ENCODE measurements around the gene BEAN1. TPM values are rescaled to one million over a fixed set of nuclear protein-coding genes. Genes with fewer than 3 reads are reported as not detected.

The BEAN1 gene
- total RNA-seq, 1 donor from 2014 or later = 1.2 TPM

DNA sequence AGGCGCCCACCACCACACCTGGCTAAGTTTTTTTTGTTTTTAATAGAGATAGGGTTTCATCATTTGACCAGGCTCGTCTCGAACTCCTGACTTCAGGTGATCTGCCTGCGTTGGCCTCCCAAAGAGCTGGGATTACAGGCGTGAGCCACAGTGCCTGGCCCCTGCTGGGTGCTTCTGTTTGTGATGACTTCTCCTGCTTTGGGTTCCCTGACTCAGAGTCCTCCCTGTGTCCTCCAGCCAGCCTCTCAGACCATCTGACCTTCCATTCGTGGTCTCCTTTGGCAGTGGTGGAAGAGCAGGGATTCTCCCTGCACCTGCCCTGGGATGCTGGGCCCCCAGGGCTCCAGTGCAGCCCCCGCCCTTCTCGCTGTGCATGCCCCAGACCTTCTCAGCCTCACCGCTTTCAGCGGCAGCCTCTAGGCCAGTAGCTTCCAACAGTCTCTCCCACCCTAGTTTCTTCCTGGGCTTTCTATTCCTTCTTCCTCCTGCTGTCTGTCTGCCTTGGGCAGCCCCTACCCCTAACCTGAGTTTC is 13.2 kb downstream of the BEAN1 start:
- no peak overlapping the region for H3K9ac ChIP-seq (ENCODE audit: low read length)
- no peak overlapping the region for H3K4me2 ChIP-seq (ENCODE audit: low read length)
- no peak overlapping the region for H2AFZ ChIP-seq (ENCODE audit: low read depth, low read length)
- TF ChIP-seq, protein P1, sequence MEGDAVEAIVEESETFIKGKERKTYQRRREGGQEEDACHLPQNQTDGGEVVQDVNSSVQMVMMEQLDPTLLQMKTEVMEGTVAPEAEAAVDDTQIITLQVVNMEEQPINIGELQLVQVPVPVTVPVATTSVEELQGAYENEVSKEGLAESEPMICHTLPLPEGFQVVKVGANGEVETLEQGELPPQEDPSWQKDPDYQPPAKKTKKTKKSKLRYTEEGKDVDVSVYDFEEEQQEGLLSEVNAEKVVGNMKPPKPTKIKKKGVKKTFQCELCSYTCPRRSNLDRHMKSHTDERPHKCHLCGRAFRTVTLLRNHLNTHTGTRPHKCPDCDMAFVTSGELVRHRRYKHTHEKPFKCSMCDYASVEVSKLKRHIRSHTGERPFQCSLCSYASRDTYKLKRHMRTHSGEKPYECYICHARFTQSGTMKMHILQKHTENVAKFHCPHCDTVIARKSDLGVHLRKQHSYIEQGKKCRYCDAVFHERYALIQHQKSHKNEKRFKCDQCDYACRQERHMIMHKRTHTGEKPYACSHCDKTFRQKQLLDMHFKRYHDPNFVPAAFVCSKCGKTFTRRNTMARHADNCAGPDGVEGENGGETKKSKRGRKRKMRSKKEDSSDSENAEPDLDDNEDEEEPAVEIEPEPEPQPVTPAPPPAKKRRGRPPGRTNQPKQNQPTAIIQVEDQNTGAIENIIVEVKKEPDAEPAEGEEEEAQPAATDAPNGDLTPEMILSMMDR (IDR thresholded peaks at IDR 0.05; ENCODE audit: insufficient read depth, low read depth, low read length) = no peak
- no peak for TF ChIP-seq EZH2 (IDR thresholded peaks at IDR 0.05; ENCODE audit: insufficient read depth, low read length)
- DNase-seq (ENCODE audit: low read depth) (no peak), FAIRE-seq (no peak)
- no peaks in the 10 kb centered on the region for H3K79me2 ChIP-seq (ENCODE audit: insufficient read depth, low read length)
- no peak overlapping the region for H3K27ac ChIP-seq (ENCODE audit: low read depth, low read length)
- peaks cover 9% of the 10 kb centered on the region for H3K27me3 ChIP-seq (ENCODE audit: insufficient read depth, low read length)
- Mint-ChIP-seq H3K36me3 (ENCODE audit: low read depth, unreplicated experiment) (no peaks in the 10 kb centered on the region), H3K27ac (ENCODE audit: unreplicated experiment) (no peak overlapping the region), H3K4me3 (ENCODE audit: unreplicated experiment) (no peak overlapping the region), H3K4me1 (ENCODE audit: low read depth, unreplicated experiment) (no peaks in the 10 kb centered on the region), H3K9me3 (ENCODE audit: unreplicated experiment) (peaks cover 3% of the 10 kb centered on the region), H3K27me3 (ENCODE audit: low read depth, unreplicated experiment) (peaks cover 66% of the 10 kb centered on the region)
- peaks cover 3% of the 10 kb centered on the region for H3K4me1 ChIP-seq (ENCODE audit: insufficient read depth, low read length)
- H3K9me3 ChIP-seq (ENCODE audit: insufficient read depth, low read depth, low read length) = no peaks in the 10 kb centered on the region
- no peak overlapping the region for H3K4me3 ChIP-seq (ENCODE audit: insufficient read depth, low read depth, low read length)
- H4K20me1 ChIP-seq (ENCODE audit: insufficient read depth, low read length) = no peaks in the 10 kb centered on the region
- H3K36me3 ChIP-seq (ENCODE audit: insufficient read depth, low read length) = no peaks in the 10 kb centered on the region

DNA sequence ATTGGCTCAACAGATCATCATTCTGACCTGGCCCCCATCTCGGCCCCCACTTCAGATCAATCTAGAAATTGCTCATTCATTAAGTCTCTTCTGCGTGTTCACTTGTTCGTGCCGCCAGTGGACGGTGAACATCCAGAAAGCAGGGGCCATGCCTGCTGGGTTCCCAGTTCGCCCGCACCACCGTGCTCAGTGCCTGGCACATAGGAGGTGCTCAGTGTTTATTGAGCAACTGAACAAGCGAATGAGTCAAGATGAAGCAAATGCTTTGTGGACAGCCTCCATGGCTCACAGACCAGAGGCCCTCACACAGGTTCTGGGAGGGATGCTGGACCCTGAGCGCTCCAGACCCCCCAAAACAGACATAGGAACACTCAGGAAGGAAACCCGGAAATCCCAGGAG is 13.9 kb downstream of the BEAN1 start:
- H3K9me3 ChIP-seq (ENCODE audit: insufficient read depth, low read depth, low read length) = no peaks in the 10 kb centered on the region
- H3K27me3 Mint-ChIP-seq (ENCODE audit: low read depth, unreplicated experiment) = peaks cover 72% of the 10 kb centered on the region
- peaks cover 3% of the 10 kb centered on the region for H3K9me3 Mint-ChIP-seq (ENCODE audit: unreplicated experiment)
- no peaks in the 10 kb centered on the region for H3K36me3 Mint-ChIP-seq (ENCODE audit: low read depth, unreplicated experiment)
- DNase-seq (ENCODE audit: low read depth) (no peak), FAIRE-seq (no peak)
- TF ChIP-seq EZH2 (IDR thresholded peaks at IDR 0.05; ENCODE audit: insufficient read depth, low read length) = no peak
- TF ChIP-seq, protein P1 (IDR thresholded peaks at IDR 0.05; ENCODE audit: insufficient read depth, low read depth, low read length) = no peak
- H3K27ac Mint-ChIP-seq (ENCODE audit: unreplicated experiment) = no peak overlapping the region
- H4K20me1 ChIP-seq (ENCODE audit: insufficient read depth, low read length) = no peaks in the 10 kb centered on the region
- H3K4me3 ChIP-seq (ENCODE audit: insufficient read depth, low read depth, low read length) = no peak overlapping the region
- H3K27ac ChIP-seq (ENCODE audit: low read depth, low read length) = no peak overlapping the region
- no peak overlapping the region for H3K9ac ChIP-seq (ENCODE audit: low read length)
- H3K4me3 Mint-ChIP-seq (ENCODE audit: unreplicated experiment) = no peak overlapping the region
- no peaks in the 10 kb centered on the region for H3K36me3 ChIP-seq (ENCODE audit: insufficient read depth, low read length)
- H3K4me1 ChIP-seq (ENCODE audit: insufficient read depth, low read length) = peaks cover 3% of the 10 kb centered on the region
- H3K27me3 ChIP-seq (ENCODE audit: insufficient read depth, low read length) = peaks cover 9% of the 10 kb centered on the region
- H3K4me1 Mint-ChIP-seq (ENCODE audit: low read depth, unreplicated experiment) = no peaks in the 10 kb centered on the region
- no peak overlapping the region for H2AFZ ChIP-seq (ENCODE audit: low read depth, low read length)
- no peaks in the 10 kb centered on the region for H3K79me2 ChIP-seq (ENCODE audit: insufficient read depth, low read length)
- H3K4me2 ChIP-seq (ENCODE audit: low read length) = no peak overlapping the region

DNA sequence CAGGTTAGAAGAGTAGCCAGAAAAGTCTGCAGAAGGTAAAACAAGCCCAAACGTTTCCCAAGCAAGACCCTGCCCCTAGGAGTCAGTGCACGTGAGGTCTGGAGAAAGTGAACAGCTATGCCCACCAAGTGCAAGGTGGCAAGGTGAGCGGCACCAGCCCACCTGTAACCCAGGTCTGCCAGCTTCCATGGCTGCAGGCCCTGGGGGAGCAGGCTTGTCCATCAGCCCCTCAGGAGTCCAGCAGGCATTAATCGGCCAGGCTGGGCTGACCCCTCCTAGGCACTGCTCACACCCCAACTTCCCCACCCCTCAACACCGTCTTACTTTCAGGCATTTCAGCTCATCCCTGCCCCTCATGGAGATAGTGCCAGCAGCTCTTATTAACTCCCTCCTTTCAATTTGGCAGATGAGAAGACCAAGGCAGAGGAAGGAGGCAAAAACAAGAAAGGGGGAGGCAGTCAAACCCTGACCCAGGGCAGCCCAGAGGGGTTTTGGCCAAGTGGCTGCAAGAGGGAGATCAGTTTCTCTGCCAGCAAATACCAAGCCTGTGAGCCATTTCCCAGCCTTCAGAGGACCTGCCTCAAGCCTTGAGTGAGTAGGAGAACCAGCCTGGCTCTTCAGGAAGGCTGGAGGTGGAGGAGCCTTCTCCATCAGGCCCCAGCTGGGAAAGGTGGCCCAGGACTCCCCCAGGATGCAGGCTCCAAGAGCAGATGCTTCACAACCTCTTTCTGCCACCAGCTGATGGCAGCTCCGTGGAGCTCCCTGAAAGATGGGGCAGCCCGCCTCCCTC is 14.7 kb downstream of the BEAN1 start:
- no peak for FAIRE-seq

More for the DNA sequence above, 14.7 kb downstream of the BEAN1 start:
- no peaks in the 10 kb centered on the region for H3K9me3 ChIP-seq (ENCODE audit: insufficient read depth, low read depth, low read length)
- no peak overlapping the region for H3K4me3 Mint-ChIP-seq (ENCODE audit: unreplicated experiment)
- no peaks in the 10 kb centered on the region for H3K4me1 Mint-ChIP-seq (ENCODE audit: low read depth, unreplicated experiment)
- H3K9me3 Mint-ChIP-seq (ENCODE audit: unreplicated experiment) = peaks cover 3% of the 10 kb centered on the region
- no peak overlapping the region for H3K4me2 ChIP-seq (ENCODE audit: low read length)
- no peaks in the 10 kb centered on the region for H4K20me1 ChIP-seq (ENCODE audit: insufficient read depth, low read length)
- H3K27me3 Mint-ChIP-seq (ENCODE audit: low read depth, unreplicated experiment) = peaks cover 80% of the 10 kb centered on the region
- H3K36me3 Mint-ChIP-seq (ENCODE audit: low read depth, unreplicated experiment) = no peaks in the 10 kb centered on the region
- no peak for TF ChIP-seq EZH2 (IDR thresholded peaks at IDR 0.05; ENCODE audit: insufficient read depth, low read length)
- TF ChIP-seq, protein P1 (IDR thresholded peaks at IDR 0.05; ENCODE audit: insufficient read depth, low read depth, low read length) = no peak
- H3K4me1 ChIP-seq (ENCODE audit: insufficient read depth, low read length) = peaks cover 3% of the 10 kb centered on the region
- H2AFZ ChIP-seq (ENCODE audit: low read depth, low read length) = no peak overlapping the region
- no peak overlapping the region for H3K4me3 ChIP-seq (ENCODE audit: insufficient read depth, low read depth, low read length)
- H3K36me3 ChIP-seq (ENCODE audit: insufficient read depth, low read length) = no peaks in the 10 kb centered on the region
- peak; percentile 58 for DNase-seq (ENCODE audit: low read depth)
- H3K9ac ChIP-seq (ENCODE audit: low read length) = no peak overlapping the region
- H3K27ac ChIP-seq (ENCODE audit: low read depth, low read length) = no peak overlapping the region
- no peaks in the 10 kb centered on the region for H3K79me2 ChIP-seq (ENCODE audit: insufficient read depth, low read length)
- no peak overlapping the region for H3K27ac Mint-ChIP-seq (ENCODE audit: unreplicated experiment)
- peaks cover 16% of the 10 kb centered on the region for H3K27me3 ChIP-seq (ENCODE audit: insufficient read depth, low read length)

Data from astrocyte (in vitro differentiated cells and primary cell).